Liver (tissue), 9 donors: Measurements from ENCODE around the gene TXN2. TPM values are rescaled to one million over a fixed set of nuclear protein-coding genes. Genes with fewer than 3 reads are reported as not detected.

Experiments
- DNase-seq: peaks from one replicate; pipeline ENCODE4 v3.0.0-alpha.2; 2017; ENCODE audit warnings: low spot score
- H3K27ac ChIP-seq, 2 donors: one replicate each; pipeline ENCODE4 v1.7.0; 2013; ENCODE audit warnings: inconsistent platforms in 2 of 2, low read length in 2 of 2, control low read depth in 1 of 2, low read depth in 1 of 2, mild to moderate bottlenecking in 1 of 2
- H3K27me3 ChIP-seq, 4 donors: one replicate each; pipeline versions ENCODE4 v1.6.1 to v1.7.0; 2013; ENCODE audit warnings: low read length in 3 of 4, inconsistent platforms in 1 of 4, mild to moderate bottlenecking in 1 of 4, moderate library complexity in 1 of 4; ENCODE audit not compliant: control insufficient read depth in 4 of 4, insufficient read depth in 4 of 4
- H3K36me3 ChIP-seq, 4 donors: one replicate each; pipeline versions ENCODE4 v1.6.1 to v1.7.0; 2013; ENCODE audit warnings: low read length in 3 of 4, mild to moderate bottlenecking in 3 of 4, low read depth in 1 of 4, moderate library complexity in 1 of 4; ENCODE audit not compliant: control insufficient read depth in 4 of 4, insufficient read depth in 3 of 4
- H3K4me1 ChIP-seq, 4 donors: one replicate each; pipeline versions ENCODE4 v1.6.1 to v1.7.0; 2013; ENCODE audit warnings: low read length in 3 of 4, mild to moderate bottlenecking in 3 of 4, moderate library complexity in 1 of 4; ENCODE audit not compliant: control insufficient read depth in 4 of 4, insufficient read depth in 4 of 4
- H3K4me3 ChIP-seq, 3 donors: one replicate each; pipeline versions ENCODE4 v1.6.1 to v1.7.0; 2013; ENCODE audit warnings: low read length in 3 of 3, control low read depth in 1 of 3, low read depth in 1 of 3, mild to moderate bottlenecking in 1 of 3
- H3K9ac ChIP-seq, 2 donors: one replicate each; pipeline ENCODE4 v1.7.0; 2013; ENCODE audit warnings: low read length in 2 of 2, mild to moderate bottlenecking in 2 of 2, moderate library complexity in 2 of 2, control low read depth in 1 of 2, low read depth in 1 of 2
- H3K9me3 ChIP-seq, 4 donors: one replicate each; pipeline versions ENCODE4 v1.6.1 to v1.7.0; 2013; ENCODE audit warnings: low read length in 3 of 4; ENCODE audit not compliant: control insufficient read depth in 4 of 4
- EGR1 ChIP-seq, 2 donors: IDR thresholded peaks; 2 replicates each; pipeline ENCODE4 v1.6.1; 2016 to 2018; ENCODE audit warnings: antibody characterized with exemption in 2 of 2, low read depth in 2 of 2
- FOXA1 ChIP-seq: IDR thresholded peaks from 2 replicates; pipeline ENCODE4 v1.6.1; 2016; ENCODE audit warnings: antibody characterized with exemption
- FOXA2 ChIP-seq: IDR thresholded peaks from 2 replicates; pipeline ENCODE4 v1.6.1; 2016; ENCODE audit warnings: antibody characterized with exemption
- GABPA ChIP-seq, 2 donors: IDR thresholded peaks in 1 of 2; conservative IDR thresholded peaks in 1 of 2; 2 replicates each; pipeline ENCODE4 v1.6.1; 2016; ENCODE audit warnings: antibody characterized with exemption in 2 of 2, mild to moderate bottlenecking in 1 of 2, moderate library complexity in 1 of 2
- HNF4A ChIP-seq, 2 donors: conservative IDR thresholded peaks; 2 replicates each; pipeline ENCODE4 v1.6.1; 2016; ENCODE audit warnings: antibody characterized with exemption in 2 of 2, mild to moderate bottlenecking in 2 of 2
- HNF4G ChIP-seq: IDR thresholded peaks from 2 replicates; pipeline ENCODE4 v1.6.1; 2016; ENCODE audit warnings: antibody characterized with exemption
- JUND ChIP-seq, 2 donors: IDR thresholded peaks; 2 replicates each; pipeline ENCODE4 v1.6.1; 2016; ENCODE audit warnings: antibody characterized with exemption in 2 of 2
- NR2F2 ChIP-seq: IDR thresholded peaks from 2 replicates; pipeline ENCODE4 v1.6.1; 2016; ENCODE audit warnings: antibody characterized with exemption
- RAD21 ChIP-seq, 2 donors: IDR thresholded peaks; 2 replicates each; pipeline ENCODE4 v1.6.1; 2016; ENCODE audit warnings: antibody characterized with exemption in 2 of 2, mild to moderate bottlenecking in 2 of 2
- RXRA ChIP-seq, 2 donors: IDR thresholded peaks; 2 replicates each; pipeline ENCODE4 v1.6.1; 2017 to 2018; ENCODE audit warnings: antibody characterized with exemption in 2 of 2, mild to moderate bottlenecking in 1 of 2
- SP1 ChIP-seq: IDR thresholded peaks from 2 replicates; pipeline ENCODE4 v1.6.1; 2018; ENCODE audit warnings: antibody characterized with exemption, mild to moderate bottlenecking
- TAF1 ChIP-seq: conservative IDR thresholded peaks from 2 replicates; pipeline ENCODE4 v1.6.1; 2016; ENCODE audit warnings: antibody characterized with exemption, mild to moderate bottlenecking
- YY1 ChIP-seq: IDR thresholded peaks from 2 replicates; pipeline ENCODE4 v1.6.1; 2016; ENCODE audit warnings: antibody characterized with exemption, mild to moderate bottlenecking
- WGBS: extraction: QIAGEN DNeasy Blood & Tissue Kit; methylation state at CpG from one replicate; pipeline ENCODE4 v1.1.7; 2013; 5-methylcytosine and 5-hydroxymethylcytosine counted together
- polyA plus RNA-seq, 2 donors: library from polyadenylated mRNA; stranded (reverse) in 1 of 2; unstranded in 1 of 2; fragments of 200-250 nt in 1 of 2; fragments of >200 nt in 1 of 2; fragmentation: Nextera tagmentation in 1 of 2; extraction: Ambion mirVana in 1 of 2; gene quantifications; one replicate each; pipeline versions ENCODE4 v1.2.1 to v1.2.3, GENCODE V29; 2013 to 2015
- total RNA-seq, 2 donors: library from RNA; depleted of rRNA; stranded (reverse); fragments of >200 nt; gene quantifications; one replicate each; pipeline ENCODE4 v1.2.3, GENCODE V29; 2014
- TF ChIP-seq, protein P1 (sequence below): IDR thresholded peaks from 2 replicates; pipeline ENCODE4 v1.6.1; 2016; ENCODE audit warnings: antibody characterized with exemption, mild to moderate bottlenecking
- TF ChIP-seq, protein P2 (sequence below): IDR thresholded peaks from 2 replicates; pipeline ENCODE4 v1.6.1; 2016; ENCODE audit warnings: antibody characterized with exemption
- TF ChIP-seq, protein P3 (sequence below): fragments of 150-350 bp; IDR thresholded peaks from 2 replicates; pipeline ENCODE4 v1.5.1; 2017; ENCODE audit warnings: improper control_type of control experiment, low read depth, low read length; ENCODE audit not compliant: missing input control
- TF ChIP-seq, protein P4 (sequence below): IDR thresholded peaks from 2 replicates; pipeline ENCODE4 v1.6.1; 2016; ENCODE audit warnings: antibody characterized with exemption
- TF ChIP-seq, protein P5 (sequence below): IDR thresholded peaks from 2 replicates; pipeline ENCODE4 v1.6.1; 2016; ENCODE audit warnings: antibody characterized with exemption
- donor health status: healthy.
- donor health status: healthy.
- donor health status: healthy.
- donor health status: healthy.
- donor health status: healthy.

TXN2 gene
- total and polyA plus RNA-seq, 4 donors: 27.5 to 154 (median 73.4) TPM

DNA sequence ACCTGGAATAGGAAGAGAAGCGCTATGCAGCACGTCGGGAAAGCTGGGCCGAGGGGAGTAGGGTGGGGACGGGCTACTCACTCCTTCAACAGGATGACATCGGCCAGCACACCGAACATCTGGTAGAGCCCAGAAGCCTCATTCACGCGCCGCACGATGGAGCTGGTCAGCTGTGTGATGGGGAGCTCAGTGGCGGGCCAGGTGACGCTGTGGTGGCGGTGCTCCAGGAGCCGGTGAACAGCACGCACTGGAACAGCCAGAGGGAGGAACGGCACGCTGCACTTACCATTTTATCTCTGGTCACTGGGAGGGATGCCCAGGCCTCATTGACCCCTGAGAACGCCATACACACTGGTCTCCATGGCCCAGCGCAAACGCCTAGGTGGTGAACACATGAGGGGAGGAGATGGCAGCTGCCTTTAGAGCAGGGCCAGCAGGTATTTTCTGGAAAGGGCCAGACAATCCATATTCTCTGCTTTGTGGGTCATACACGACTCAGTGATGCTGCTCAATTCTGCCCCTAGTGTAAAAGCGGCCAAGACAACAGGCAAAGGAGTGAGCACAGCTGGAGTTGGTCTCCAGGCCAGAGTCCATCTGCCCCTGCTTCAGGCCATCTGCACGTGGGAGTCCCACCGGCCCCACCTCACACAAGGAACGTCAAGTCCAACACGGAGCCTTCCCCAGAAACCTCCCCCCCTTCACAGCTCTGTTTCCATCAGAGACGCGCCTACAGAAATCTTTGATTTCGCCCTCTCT, 16.6 kb upstream of the TXN2 start:
- no peak for DNase-seq
- no peaks in the 10 kb centered on the region for H3K27me3 ChIP-seq
- H3K36me3 ChIP-seq: peaks cover 0 to 24% (median 4%) of the 10 kb centered on the region in 4 donors
- WGBS: 94% methylated on average over 30 of the region's 30 CpGs
- no peak overlapping the region for H3K27ac ChIP-seq
- TF ChIP-seq FOXA2 (no peak), HNF4A (conservative IDR thresholded peaks at IDR 0.05) (no peak), FOXA1 (no peak), EGR1 (IDR thresholded peaks at IDR 0.05; ENCODE audit: low read depth in 2 of 2) (no peak), RAD21 (IDR thresholded peaks at IDR 0.05) (no peak), JUND (IDR thresholded peaks at IDR 0.05) (no peak), NR2F2 (no peak), SP1 (no peak), TAF1 (no peak), RXRA (IDR thresholded peaks at IDR 0.05) (no peak), HNF4G (no peak), YY1 (no peak), GABPA (IDR thresholded peaks at IDR 0.05 in 1 of 2, conservative IDR thresholded peaks at IDR 0.05 in 1 of 2) (no peak)
- TF ChIP-seq, protein P1, sequence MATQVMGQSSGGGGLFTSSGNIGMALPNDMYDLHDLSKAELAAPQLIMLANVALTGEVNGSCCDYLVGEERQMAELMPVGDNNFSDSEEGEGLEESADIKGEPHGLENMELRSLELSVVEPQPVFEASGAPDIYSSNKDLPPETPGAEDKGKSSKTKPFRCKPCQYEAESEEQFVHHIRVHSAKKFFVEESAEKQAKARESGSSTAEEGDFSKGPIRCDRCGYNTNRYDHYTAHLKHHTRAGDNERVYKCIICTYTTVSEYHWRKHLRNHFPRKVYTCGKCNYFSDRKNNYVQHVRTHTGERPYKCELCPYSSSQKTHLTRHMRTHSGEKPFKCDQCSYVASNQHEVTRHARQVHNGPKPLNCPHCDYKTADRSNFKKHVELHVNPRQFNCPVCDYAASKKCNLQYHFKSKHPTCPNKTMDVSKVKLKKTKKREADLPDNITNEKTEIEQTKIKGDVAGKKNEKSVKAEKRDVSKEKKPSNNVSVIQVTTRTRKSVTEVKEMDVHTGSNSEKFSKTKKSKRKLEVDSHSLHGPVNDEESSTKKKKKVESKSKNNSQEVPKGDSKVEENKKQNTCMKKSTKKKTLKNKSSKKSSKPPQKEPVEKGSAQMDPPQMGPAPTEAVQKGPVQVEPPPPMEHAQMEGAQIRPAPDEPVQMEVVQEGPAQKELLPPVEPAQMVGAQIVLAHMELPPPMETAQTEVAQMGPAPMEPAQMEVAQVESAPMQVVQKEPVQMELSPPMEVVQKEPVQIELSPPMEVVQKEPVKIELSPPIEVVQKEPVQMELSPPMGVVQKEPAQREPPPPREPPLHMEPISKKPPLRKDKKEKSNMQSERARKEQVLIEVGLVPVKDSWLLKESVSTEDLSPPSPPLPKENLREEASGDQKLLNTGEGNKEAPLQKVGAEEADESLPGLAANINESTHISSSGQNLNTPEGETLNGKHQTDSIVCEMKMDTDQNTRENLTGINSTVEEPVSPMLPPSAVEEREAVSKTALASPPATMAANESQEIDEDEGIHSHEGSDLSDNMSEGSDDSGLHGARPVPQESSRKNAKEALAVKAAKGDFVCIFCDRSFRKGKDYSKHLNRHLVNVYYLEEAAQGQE: no peak
- TF ChIP-seq, protein P2, sequence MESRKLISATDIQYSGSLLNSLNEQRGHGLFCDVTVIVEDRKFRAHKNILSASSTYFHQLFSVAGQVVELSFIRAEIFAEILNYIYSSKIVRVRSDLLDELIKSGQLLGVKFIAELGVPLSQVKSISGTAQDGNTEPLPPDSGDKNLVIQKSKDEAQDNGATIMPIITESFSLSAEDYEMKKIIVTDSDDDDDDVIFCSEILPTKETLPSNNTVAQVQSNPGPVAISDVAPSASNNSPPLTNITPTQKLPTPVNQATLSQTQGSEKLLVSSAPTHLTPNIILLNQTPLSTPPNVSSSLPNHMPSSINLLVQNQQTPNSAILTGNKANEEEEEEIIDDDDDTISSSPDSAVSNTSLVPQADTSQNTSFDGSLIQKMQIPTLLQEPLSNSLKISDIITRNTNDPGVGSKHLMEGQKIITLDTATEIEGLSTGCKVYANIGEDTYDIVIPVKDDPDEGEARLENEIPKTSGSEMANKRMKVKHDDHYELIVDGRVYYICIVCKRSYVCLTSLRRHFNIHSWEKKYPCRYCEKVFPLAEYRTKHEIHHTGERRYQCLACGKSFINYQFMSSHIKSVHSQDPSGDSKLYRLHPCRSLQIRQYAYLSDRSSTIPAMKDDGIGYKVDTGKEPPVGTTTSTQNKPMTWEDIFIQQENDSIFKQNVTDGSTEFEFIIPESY: no peak
- TF ChIP-seq, protein P3, sequence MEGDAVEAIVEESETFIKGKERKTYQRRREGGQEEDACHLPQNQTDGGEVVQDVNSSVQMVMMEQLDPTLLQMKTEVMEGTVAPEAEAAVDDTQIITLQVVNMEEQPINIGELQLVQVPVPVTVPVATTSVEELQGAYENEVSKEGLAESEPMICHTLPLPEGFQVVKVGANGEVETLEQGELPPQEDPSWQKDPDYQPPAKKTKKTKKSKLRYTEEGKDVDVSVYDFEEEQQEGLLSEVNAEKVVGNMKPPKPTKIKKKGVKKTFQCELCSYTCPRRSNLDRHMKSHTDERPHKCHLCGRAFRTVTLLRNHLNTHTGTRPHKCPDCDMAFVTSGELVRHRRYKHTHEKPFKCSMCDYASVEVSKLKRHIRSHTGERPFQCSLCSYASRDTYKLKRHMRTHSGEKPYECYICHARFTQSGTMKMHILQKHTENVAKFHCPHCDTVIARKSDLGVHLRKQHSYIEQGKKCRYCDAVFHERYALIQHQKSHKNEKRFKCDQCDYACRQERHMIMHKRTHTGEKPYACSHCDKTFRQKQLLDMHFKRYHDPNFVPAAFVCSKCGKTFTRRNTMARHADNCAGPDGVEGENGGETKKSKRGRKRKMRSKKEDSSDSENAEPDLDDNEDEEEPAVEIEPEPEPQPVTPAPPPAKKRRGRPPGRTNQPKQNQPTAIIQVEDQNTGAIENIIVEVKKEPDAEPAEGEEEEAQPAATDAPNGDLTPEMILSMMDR: no peak
- TF ChIP-seq, protein P4, sequence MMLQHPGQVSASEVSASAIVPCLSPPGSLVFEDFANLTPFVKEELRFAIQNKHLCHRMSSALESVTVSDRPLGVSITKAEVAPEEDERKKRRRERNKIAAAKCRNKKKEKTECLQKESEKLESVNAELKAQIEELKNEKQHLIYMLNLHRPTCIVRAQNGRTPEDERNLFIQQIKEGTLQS: no peak
- TF ChIP-seq, protein P5, sequence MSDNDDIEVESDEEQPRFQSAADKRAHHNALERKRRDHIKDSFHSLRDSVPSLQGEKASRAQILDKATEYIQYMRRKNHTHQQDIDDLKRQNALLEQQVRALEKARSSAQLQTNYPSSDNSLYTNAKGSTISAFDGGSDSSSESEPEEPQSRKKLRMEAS: no peak
- no peaks in the 10 kb centered on the region for H3K4me1 ChIP-seq
- H3K9ac ChIP-seq: no peak overlapping the region
- no peak overlapping the region for H3K4me3 ChIP-seq
- no peaks in the 10 kb centered on the region for H3K9me3 ChIP-seq
